Breast epithelium (tissue), 4 donors: ENCODE measurements around the gene MBIP. TPM values are rescaled to one million over a fixed set of nuclear protein-coding genes. Genes with fewer than 3 reads are reported as not detected.

Experiments
- DNase-seq, 2 donors: peaks; one replicate each; pipeline ENCODE4 v3.0.0-alpha.2; 2019; ENCODE audit warnings: low spot score in 2 of 2
- H3K27ac ChIP-seq, 2 donors: fragments of 200-600 bp; sonication (generic) in 1 of 2; one replicate each; pipeline ENCODE4 v1.5.1; 2016 to 2019; ENCODE audit warnings: mild to moderate bottlenecking in 1 of 2
- H3K27me3 ChIP-seq, 2 donors: fragments of 200-600 bp; sonication (generic) in 1 of 2; one replicate each; pipeline versions ENCODE4 v1.5.1 to v1.6.0; 2017 to 2019; ENCODE audit warnings: control low read depth in 1 of 2, mild to moderate bottlenecking in 1 of 2
- H3K36me3 ChIP-seq: fragments of 200-600 bp; one replicate; pipeline ENCODE4 v1.5.1; 2019
- H3K4me1 ChIP-seq, 2 donors: fragments of 200-600 bp; sonication (generic); one replicate each; pipeline ENCODE4 v1.5.1; 2016 to 2019; ENCODE audit warnings: control low read depth in 1 of 2
- H3K4me3 ChIP-seq, 3 donors: fragments of 200-600 bp; sonication (generic); 1 replicate in 2 of 3; 2 replicates in 1 of 3; pipeline ENCODE4 v1.5.1; 2016 to 2019; ENCODE audit warnings: mild to moderate bottlenecking in 3 of 3, moderate library complexity in 2 of 3
- H3K9me3 ChIP-seq, 2 donors: fragments of 200-600 bp; sonication (generic) in 1 of 2; one replicate each; pipeline ENCODE4 v1.5.1; 2016 to 2019; ENCODE audit warnings: control low read depth in 1 of 2
- CTCF ChIP-seq, 3 donors: fragments of 450-650 bp; IDR thresholded peaks; one replicate each; pipeline ENCODE4 v1.5.1; 2016 to 2017; ENCODE audit warnings: antibody characterized with exemption in 3 of 3, mild to moderate bottlenecking in 3 of 3, moderate library complexity in 3 of 3
- POLR2A ChIP-seq: fragments of 450-650 bp; IDR thresholded peaks from one replicate; pipeline ENCODE4 v1.6.1; 2016; ENCODE audit warnings: antibody characterized with exemption, mild to moderate bottlenecking, moderate library complexity
- POLR2AphosphoS5 ChIP-seq, 3 donors: sonication (generic); formaldehyde crosslinking; IDR thresholded peaks; one replicate each; pipeline ENCODE4 v1.6.1; 2017; ENCODE audit warnings: antibody characterized with exemption in 3 of 3
- intact Hi-C: fragments of 100-400 bp; cut with DNase I; formaldehyde crosslinking; loops from one replicate; pipeline ENCODE4 v1.15.1; 2023; ENCODE audit warnings: low total_unique reads
- total RNA-seq, 3 donors: library from RNA; depleted of rRNA; stranded (reverse); fragments of >200 nt; gene quantifications; one replicate each; pipeline ENCODE4 v1.1.0, GENCODE V29; 2016

The MBIP gene
- total RNA-seq, 3 donors from 2014 or later = 19.0 to 33.1 (median 20.3) TPM

GRCh38 chr14:36294543-36294942 is 25.9 kb downstream of the MBIP start:
- intact Hi-C loops = no loop called here
- DNase-seq = no peak
- no peak overlapping the region for H3K27ac ChIP-seq
- H3K4me3 ChIP-seq = no peak overlapping the region
- no peaks in the 10 kb centered on the region for H3K36me3 ChIP-seq
- H3K9me3 ChIP-seq = no peaks in the 10 kb centered on the region
- H3K27me3 ChIP-seq = no peaks in the 10 kb centered on the region
- H3K4me1 ChIP-seq = no peaks in the 10 kb centered on the region
- TF ChIP-seq CTCF (IDR thresholded peaks at IDR 0.05) (no peak), POLR2AphosphoS5 (IDR thresholded peaks at IDR 0.05) (no peak), POLR2A (no peak)

DNA sequence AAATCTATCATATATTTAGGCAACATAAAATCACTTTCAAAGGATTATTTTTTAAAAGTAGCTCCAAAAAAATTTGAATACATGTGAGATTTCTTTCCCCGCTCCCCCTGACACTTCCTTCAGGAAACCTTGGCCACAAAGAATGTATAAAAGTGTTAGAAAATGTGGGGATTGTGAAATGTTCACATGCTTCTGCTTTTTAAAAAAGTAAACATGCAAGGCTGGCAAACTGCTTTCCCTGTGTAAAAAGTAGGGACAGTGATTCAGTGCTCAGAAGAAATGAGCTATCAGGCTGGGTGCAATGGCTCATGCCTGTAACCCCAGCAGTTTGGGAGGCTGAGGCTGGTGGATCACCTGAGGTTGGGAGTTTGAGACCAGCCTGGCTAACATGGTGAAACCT is 26.6 kb downstream of the MBIP start:
- intact Hi-C loops = no loop called here
- H3K4me1 ChIP-seq = no peaks in the 10 kb centered on the region
- H3K36me3 ChIP-seq = no peaks in the 10 kb centered on the region
- no peaks in the 10 kb centered on the region for H3K27me3 ChIP-seq
- no peaks in the 10 kb centered on the region for H3K9me3 ChIP-seq
- no peak overlapping the region for H3K4me3 ChIP-seq
- TF ChIP-seq POLR2AphosphoS5 (IDR thresholded peaks at IDR 0.05) = no peak
- TF ChIP-seq POLR2A = no peak
- no peak for TF ChIP-seq CTCF (IDR thresholded peaks at IDR 0.05)
- no peak for DNase-seq
- H3K27ac ChIP-seq = no peak overlapping the region

DNA sequence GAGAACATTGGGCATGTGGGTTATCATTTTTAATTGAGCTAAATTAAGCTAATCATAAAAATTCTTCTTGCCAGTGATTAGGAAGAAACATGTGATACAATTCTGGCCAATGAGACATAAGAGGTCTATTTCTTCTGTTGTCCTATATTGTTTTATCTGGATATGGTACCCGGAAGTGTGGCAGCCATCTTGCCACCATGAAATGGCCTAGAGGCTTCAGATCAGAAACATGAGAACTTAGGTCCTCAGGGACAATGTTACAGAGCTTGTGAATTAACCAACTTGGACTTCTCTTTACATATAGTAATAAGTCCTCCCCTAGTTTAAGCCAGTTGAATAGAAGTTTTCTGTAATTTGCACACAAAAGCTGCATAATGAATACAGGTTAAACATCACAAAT is 30.5 kb downstream of the MBIP start:
- Histone ChIP-seq H3K27me3 (no peaks in the 10 kb centered on the region), H3K9me3 (no peaks in the 10 kb centered on the region), H3K4me1 (no peaks in the 10 kb centered on the region), H3K27ac (no peak overlapping the region), H3K36me3 (no peaks in the 10 kb centered on the region), H3K4me3 (no peak overlapping the region)
- intact Hi-C loops = no loop called here
- no peak for DNase-seq
- no peak for TF ChIP-seq POLR2AphosphoS5 (IDR thresholded peaks at IDR 0.05)
- no peak for TF ChIP-seq CTCF (IDR thresholded peaks at IDR 0.05)
- no peak for TF ChIP-seq POLR2A

DNA sequence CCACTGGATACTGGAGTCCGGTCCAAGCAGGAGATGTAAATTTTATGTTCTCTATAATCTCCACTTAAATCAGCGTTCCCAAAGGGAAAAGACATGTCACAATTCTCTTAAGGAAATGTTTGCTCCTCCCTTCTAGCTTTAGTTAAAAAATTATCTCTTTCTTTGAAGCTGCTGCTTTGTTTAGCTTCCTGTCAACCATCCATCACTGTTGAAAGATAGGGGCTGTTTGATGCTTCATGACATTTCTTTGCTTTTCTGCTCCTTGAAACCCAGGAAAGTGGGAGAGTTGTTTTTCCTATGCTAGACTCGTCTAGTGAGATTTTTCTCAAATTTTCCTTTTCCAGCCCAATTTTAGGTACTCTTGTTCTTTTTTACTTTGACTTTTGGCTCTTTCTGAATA is 31.9 kb downstream of the MBIP start:
- intact Hi-C loops = no loop called here
- Histone ChIP-seq H3K9me3 (no peaks in the 10 kb centered on the region), H3K4me1 (no peaks in the 10 kb centered on the region), H3K36me3 (no peaks in the 10 kb centered on the region), H3K4me3 (no peak overlapping the region), H3K27me3 (no peaks in the 10 kb centered on the region), H3K27ac (no peak overlapping the region)
- TF ChIP-seq POLR2A (no peak), POLR2AphosphoS5 (IDR thresholded peaks at IDR 0.05) (no peak), CTCF (IDR thresholded peaks at IDR 0.05) (no peak)
- DNase-seq = no peak

DNA sequence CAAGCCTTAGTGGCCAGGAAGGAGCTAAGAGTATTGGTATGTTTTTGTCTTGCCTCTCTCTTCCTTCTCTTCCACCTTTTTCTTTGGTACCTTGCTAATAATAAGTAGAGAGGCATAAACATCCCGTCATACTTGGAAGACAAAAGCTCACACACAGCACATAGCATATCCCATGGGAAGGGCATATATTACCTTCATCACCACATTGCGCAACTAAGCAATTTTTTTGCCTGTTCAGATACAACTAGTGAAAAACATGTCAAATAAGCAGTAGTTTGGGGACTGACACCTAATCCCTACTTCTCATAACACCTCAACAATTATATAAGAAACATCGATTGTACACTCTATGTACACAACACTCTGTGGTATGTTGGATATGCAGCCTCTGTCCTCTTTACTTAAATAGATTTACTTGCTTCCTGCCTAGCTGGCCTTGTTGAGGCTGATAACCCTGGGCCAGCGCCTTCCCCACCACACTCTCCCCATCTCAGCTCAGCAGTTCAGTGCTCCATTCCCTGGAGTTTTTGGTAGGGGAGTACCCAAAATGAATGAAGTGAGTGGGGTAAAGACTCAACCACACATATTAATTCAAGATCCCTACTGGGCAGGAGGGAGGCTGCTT is 35.4 kb downstream of the MBIP start:
- Histone ChIP-seq H3K4me3 (no peak overlapping the region), H3K27ac (no peak overlapping the region), H3K9me3 (no peaks in the 10 kb centered on the region), H3K36me3 (no peaks in the 10 kb centered on the region), H3K27me3 (no peaks in the 10 kb centered on the region), H3K4me1 (no peaks in the 10 kb centered on the region)
- no peak for DNase-seq
- TF ChIP-seq POLR2AphosphoS5 (IDR thresholded peaks at IDR 0.05) (no peak), CTCF (IDR thresholded peaks at IDR 0.05) (no peak), POLR2A (no peak)
- intact Hi-C loops = no loop called here
